Endothelial cell of umbilical vein (primary cell): ENCODE measurements around the gene PIK3CB. TPM values are rescaled to one million over a fixed set of nuclear protein-coding genes. Genes with fewer than 3 reads are reported as not detected.

ENCODE experiments used
- BruUV-seq: library from RNA; stranded (reverse); fragments of 400-500 nt; replicated peaks from 2 replicates; lab custom pipeline; 2021; lab: Mats Ljungman, UMichigan
- CTCF ChIA-PET: fragments of 300-600, 350-600 bp; sonication (Branson Sonifier 250); formaldehyde crosslinking; loops from one replicate; lab custom pipeline; 2021; ENCODE audit warnings: antibody characterized with exemption, inconsistent platforms; lab: Charles Lee
- POLR2A ChIA-PET: fragments of 300-600, 350-600 bp; sonication (Branson Sonifier 250); formaldehyde crosslinking; loops from one replicate; lab custom pipeline; 2021; ENCODE audit warnings: antibody characterized with exemption, inconsistent platforms; lab: Charles Lee
- DNase-seq: peaks from one replicate; pipeline ENCODE4 v3.0.0-alpha.2; 2011; ENCODE audit warnings: low read depth, low spot score
- FAIRE-seq: peaks from 2 replicates; lab custom pipeline; 2011; peaks lifted over from hg19 to GRCh38; lab: Jason Lieb, UNC
- H2AFZ ChIP-seq: 2 replicates; pipeline ENCODE4 v1.6.0; 2012; ENCODE audit warnings: low read depth, low read length, control low read depth, inconsistent platforms
- H3K27ac ChIP-seq: 2 replicates; pipeline ENCODE4 v1.5.1; 2011; ENCODE audit warnings: low read depth, mild to moderate bottlenecking, control low read depth, low read length, moderate library complexity; ENCODE audit not compliant: insufficient read depth
- H3K27me3 ChIP-seq, 2 experiments: 2 replicates each; pipeline versions ENCODE4 v1.6.0 to v1.6.1; 2011; ENCODE audit warnings: low read length in 2 of 2, mixed read lengths in 1 of 2; ENCODE audit not compliant: control insufficient read depth in 2 of 2, insufficient read depth in 2 of 2
- H3K36me3 ChIP-seq, 2 experiments: 2 replicates in 1 of 2; 3 replicates in 1 of 2; pipeline ENCODE4 v1.5.1; 2011; ENCODE audit warnings: low read length in 2 of 2, mild to moderate bottlenecking in 1 of 2, moderate library complexity in 1 of 2; ENCODE audit not compliant: control insufficient read depth in 2 of 2, insufficient read depth in 2 of 2; ENCODE audit errors: extremely low read depth in 1 of 2
- H3K4me1 ChIP-seq: 3 replicates; pipeline ENCODE4 v1.5.1; 2011; ENCODE audit warnings: mild to moderate bottlenecking, low read length; ENCODE audit not compliant: control insufficient read depth, insufficient read depth; ENCODE audit errors: extremely low read depth
- H3K4me2 ChIP-seq: 2 replicates; pipeline ENCODE4 v1.6.1; 2011; ENCODE audit warnings: low read length, control low read depth, mixed read lengths; ENCODE audit not compliant: insufficient read depth
- H3K4me3 ChIP-seq, 3 experiments: fragments of 200-600 bp in 1 of 3; sonication (generic), shearing (Covaris generic) in 1 of 3; replicated peaks in 1 of 3; 2 replicates each; pipeline ENCODE4 v1.5.1; 2011 to 2016; ENCODE audit warnings: control low read depth in 3 of 3, low read length in 3 of 3, mild to moderate bottlenecking in 2 of 3, inconsistent platforms in 1 of 3, low read depth in 1 of 3, moderate library complexity in 1 of 3; ENCODE audit not compliant: insufficient read depth in 1 of 3
- H3K79me2 ChIP-seq: 2 replicates; pipeline ENCODE4 v1.6.0; 2012; ENCODE audit warnings: low read length, inconsistent platforms; ENCODE audit not compliant: control insufficient read depth, insufficient read depth
- H3K9ac ChIP-seq: replicated peaks from 2 replicates; pipeline ENCODE3; 2011; ENCODE audit warnings: low read length, control low read depth; ENCODE audit not compliant: insufficient read depth; ENCODE audit errors: extremely low read depth
- H3K9me1 ChIP-seq: replicated peaks from 3 replicates; pipeline ENCODE4 v1.6.0; 2011; ENCODE audit warnings: mild to moderate bottlenecking, low read length; ENCODE audit not compliant: control insufficient read depth, insufficient read depth; ENCODE audit errors: extremely low read depth
- H3K9me3 ChIP-seq: replicated peaks from 2 replicates; pipeline ENCODE4 v1.5.1; 2012; ENCODE audit warnings: low read length, inconsistent platforms; ENCODE audit not compliant: control insufficient read depth, insufficient read depth
- H4K20me1 ChIP-seq: replicated peaks from 2 replicates; pipeline ENCODE3; 2011; ENCODE audit warnings: mild to moderate bottlenecking, low read length; ENCODE audit not compliant: control insufficient read depth, insufficient read depth; ENCODE audit errors: extremely low read depth
- EZH2 ChIP-seq: IDR thresholded peaks from 2 replicates; pipeline ENCODE4 v1.6.1; 2012; ENCODE audit warnings: borderline replicate concordance, low read depth, mild to moderate bottlenecking, moderate library complexity, low read length, inconsistent platforms; ENCODE audit not compliant: severe bottlenecking
- FOS ChIP-seq: IDR thresholded peaks from 2 replicates; pipeline ENCODE4 v1.6.1; 2011; ENCODE audit warnings: mild to moderate bottlenecking, low read length, moderate library complexity, borderline replicate concordance; ENCODE audit not compliant: insufficient read depth
- GATA2 ChIP-seq: IDR thresholded peaks from 2 replicates; pipeline ENCODE4 v1.7.0; 2011; ENCODE audit warnings: low read depth, mild to moderate bottlenecking, moderate library complexity, mixed read lengths, low read length; ENCODE audit not compliant: insufficient read length, insufficient read depth
- JUN ChIP-seq: IDR thresholded peaks from 2 replicates; pipeline ENCODE4 v1.6.1; 2011; ENCODE audit warnings: borderline replicate concordance, low read depth; ENCODE audit not compliant: insufficient read length, insufficient read depth
- MAX ChIP-seq: IDR thresholded peaks from 2 replicates; pipeline ENCODE4 v1.6.1; 2011; ENCODE audit not compliant: insufficient read depth, insufficient read length
- MYC ChIP-seq: IDR thresholded peaks from one replicate; pipeline ENCODE4 v1.6.1; 2011; ENCODE audit warnings: mild to moderate bottlenecking, low read depth, low read length
- POLR2A ChIP-seq: IDR thresholded peaks from 2 replicates; pipeline ENCODE4 v1.6.1; 2012; ENCODE audit warnings: low read depth, mild to moderate bottlenecking, control low read depth, low read length
- POLR2AphosphoS5 ChIP-seq: IDR thresholded peaks from 2 replicates; pipeline ENCODE4 v1.6.1; 2012; ENCODE audit warnings: low read depth, mild to moderate bottlenecking, control low read depth, low read length, moderate library complexity; ENCODE audit not compliant: insufficient read depth
- dilution Hi-C: fragments of 300-500 bp; cut with MboI; formaldehyde crosslinking; loops from one replicate; pipeline ENCODE4 v1.15.0; 2019; ENCODE audit warnings: low sequenced_read_pairs; ENCODE audit not compliant: extremely low pct_ligation_motif_present
- intact Hi-C: fragments of 100-400 bp; cut with micrococcal nuclease; formaldehyde crosslinking; loops from one replicate; pipeline ENCODE4 v1.10.0; 2022
- polyA plus RNA-seq, 4 experiments: library from polyadenylated mRNA; depleted of rRNA in 3 of 4; stranded (reverse) in 3 of 4; unstranded in 1 of 4; fragments of >200 nt; gene quantifications; 2 replicates each; pipeline versions ENCODE4 v1.2.1 to v1.2.3, GENCODE V29; 2011 to 2012; ENCODE audit warnings: missing spikeins in 1 of 4
- total RNA-seq: library from RNA; stranded (reverse); gene quantifications from 2 replicates; pipeline ENCODE4 v1.2.3, GENCODE V29; 2021
- TF ChIP-seq, protein P1 (sequence below), 2 donors: IDR thresholded peaks; 1 replicate in 1 of 2; 2 replicates in 1 of 2; pipeline ENCODE4 v1.5.1; 2011; ENCODE audit warnings: low read length in 2 of 2, mild to moderate bottlenecking in 2 of 2, moderate library complexity in 2 of 2, control low read depth in 1 of 2, inconsistent platforms in 1 of 2, low read depth in 1 of 2; ENCODE audit not compliant: insufficient read depth in 1 of 2; ENCODE audit errors: extremely low read depth in 1 of 2

PIK3CB gene
- total and polyA plus RNA-seq, 2 donors (not counting 3 experiments of a cell fraction or from before 2014, with no cell fraction given), result 9.0 to 29.8 TPM

DNA sequence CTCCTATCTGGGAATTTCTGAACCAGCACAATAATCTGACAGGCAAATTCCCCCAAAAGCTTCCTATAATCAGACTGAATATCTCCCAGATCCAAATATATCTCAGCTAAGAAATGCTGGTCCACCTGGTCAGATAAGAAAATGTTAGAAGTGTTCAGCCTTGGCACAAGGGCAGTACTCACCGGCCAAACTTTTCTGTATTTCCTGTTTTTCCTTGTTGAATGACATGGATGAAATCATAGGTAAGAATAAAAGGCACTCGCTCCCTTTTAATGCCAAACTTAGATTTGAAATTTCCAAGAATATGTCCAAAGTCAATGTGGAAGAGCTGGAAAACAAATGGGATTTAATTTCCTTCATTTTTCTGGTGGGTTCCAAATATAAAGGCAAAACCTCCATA is 177.2 kb downstream of the PIK3CB start:
- CTCF ChIA-PET, result no interaction called here

More for the DNA sequence above, 177.2 kb downstream of the PIK3CB start:
- H3K27me3 ChIP-seq, result no peaks in the 10 kb centered on the region
- no TSS peak for BruUV-seq
- H3K4me2 ChIP-seq, result no peak overlapping the region
- POLR2A ChIA-PET, result no interaction called here
- no peak overlapping the region for H3K27ac ChIP-seq
- FAIRE-seq, result no peak
- H3K36me3 ChIP-seq, result peaks cover 0 to 6% of the 10 kb centered on the region in 2 experiments
- no peak overlapping the region for H2AFZ ChIP-seq
- TF ChIP-seq POLR2A, result no peak
- TF ChIP-seq, protein P1, sequence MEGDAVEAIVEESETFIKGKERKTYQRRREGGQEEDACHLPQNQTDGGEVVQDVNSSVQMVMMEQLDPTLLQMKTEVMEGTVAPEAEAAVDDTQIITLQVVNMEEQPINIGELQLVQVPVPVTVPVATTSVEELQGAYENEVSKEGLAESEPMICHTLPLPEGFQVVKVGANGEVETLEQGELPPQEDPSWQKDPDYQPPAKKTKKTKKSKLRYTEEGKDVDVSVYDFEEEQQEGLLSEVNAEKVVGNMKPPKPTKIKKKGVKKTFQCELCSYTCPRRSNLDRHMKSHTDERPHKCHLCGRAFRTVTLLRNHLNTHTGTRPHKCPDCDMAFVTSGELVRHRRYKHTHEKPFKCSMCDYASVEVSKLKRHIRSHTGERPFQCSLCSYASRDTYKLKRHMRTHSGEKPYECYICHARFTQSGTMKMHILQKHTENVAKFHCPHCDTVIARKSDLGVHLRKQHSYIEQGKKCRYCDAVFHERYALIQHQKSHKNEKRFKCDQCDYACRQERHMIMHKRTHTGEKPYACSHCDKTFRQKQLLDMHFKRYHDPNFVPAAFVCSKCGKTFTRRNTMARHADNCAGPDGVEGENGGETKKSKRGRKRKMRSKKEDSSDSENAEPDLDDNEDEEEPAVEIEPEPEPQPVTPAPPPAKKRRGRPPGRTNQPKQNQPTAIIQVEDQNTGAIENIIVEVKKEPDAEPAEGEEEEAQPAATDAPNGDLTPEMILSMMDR (IDR thresholded peaks at IDR 0.05; ENCODE audit: extremely low read depth in 1 of 2, insufficient read depth in 1 of 2, low read depth in 1 of 2, low read length in 2 of 2), result no peak
- TF ChIP-seq FOS, result no peak
- no peak for TF ChIP-seq MAX
- TF ChIP-seq MYC, result no peak
- no peak for TF ChIP-seq POLR2AphosphoS5
- no peak for TF ChIP-seq JUN
- TF ChIP-seq GATA2, result no peak
- no peak for TF ChIP-seq EZH2
- dilution Hi-C loops, result no loop called here
- H3K4me3 ChIP-seq, result no peak overlapping the region
- H3K79me2 ChIP-seq, result no peaks in the 10 kb centered on the region
- H3K4me1 ChIP-seq, result no peaks in the 10 kb centered on the region
- no peaks in the 10 kb centered on the region for H4K20me1 ChIP-seq
- no peaks in the 10 kb centered on the region for H3K9me3 ChIP-seq
- H3K9ac ChIP-seq, result no peak overlapping the region
- intact Hi-C loops, result no loop called here
- H3K9me1 ChIP-seq, result no peaks in the 10 kb centered on the region
- no peak for DNase-seq
